HepG2 (cell line): Measurements from ENCODE around the gene RNASE9. TPM values are rescaled to one million over a fixed set of nuclear protein-coding genes. Genes with fewer than 3 reads are reported as not detected.

Experiments used
- ADNP ChIP-seq: sonication (generic); formaldehyde crosslinking; IDR thresholded peaks from 2 replicates; pipeline ENCODE4 v1.4.0; 2020; ENCODE audit warnings: missing genetic modification reagents
- ARNT2 ChIP-seq: sonication (generic); formaldehyde crosslinking; IDR thresholded peaks from 2 replicates; pipeline ENCODE4 v1.8.0; 2022; ENCODE audit warnings: mild to moderate bottlenecking, low read depth, missing genetic modification reagents, moderate library complexity
- ASH2L ChIP-seq: fragments of 300-600, 200-600 bp; sonication (generic); IDR thresholded peaks from 2 replicates; pipeline ENCODE4 v1.7.0; 2017; ENCODE audit warnings: low read depth, mild to moderate bottlenecking, moderate library complexity, mixed read lengths, low read length; ENCODE audit not compliant: insufficient read length
- BORCS8-MEF2B ChIP-seq: sonication (generic); formaldehyde crosslinking; IDR thresholded peaks from 2 replicates; pipeline ENCODE4 v1.8.0; 2022; ENCODE audit warnings: mild to moderate bottlenecking, missing genetic modification reagents
- BRCA1 ChIP-seq: sonication (generic); formaldehyde crosslinking; IDR thresholded peaks from 2 replicates; pipeline ENCODE4 v1.4.0; 2020; ENCODE audit warnings: missing genetic modification reagents
- EHMT2 ChIP-seq: fragments of 200-600 bp; sonication (generic); IDR thresholded peaks from 2 replicates; pipeline ENCODE4 v1.7.0; 2017; ENCODE audit warnings: antibody characterized with exemption, low read depth, low read length, borderline replicate concordance
- HIC2 ChIP-seq: sonication (generic); formaldehyde crosslinking; IDR thresholded peaks from 2 replicates; pipeline ENCODE4 v1.9.0; 2022; ENCODE audit warnings: low read depth, missing genetic modification reagents
- HNRNPLL ChIP-seq: fragments of 200-400 bp; formaldehyde crosslinking; IDR thresholded peaks from 2 replicates; pipeline ENCODE4 v1.6.1; 2017; ENCODE audit warnings: mild to moderate bottlenecking, low read depth, low read length; ENCODE audit not compliant: poor library complexity, severe bottlenecking
- IRF2 ChIP-seq: IDR thresholded peaks from 2 replicates; pipeline ENCODE4 v1.6.1; 2018; ENCODE audit warnings: missing genetic modification reagents, missing compliant biosample characterization
- KDM5B ChIP-seq: sonication (generic); formaldehyde crosslinking; IDR thresholded peaks from 2 replicates; pipeline ENCODE4 v1.4.0; 2020; ENCODE audit warnings: missing genetic modification reagents, mild to moderate bottlenecking, borderline replicate concordance
- MAFG ChIP-seq: sonication (generic); formaldehyde crosslinking; IDR thresholded peaks from 2 replicates; pipeline ENCODE4 v1.5.1; 2020; ENCODE audit warnings: mild to moderate bottlenecking, missing genetic modification reagents
- MED1 ChIP-seq: sonication (generic); formaldehyde crosslinking; IDR thresholded peaks from 2 replicates; pipeline ENCODE4 v1.4.0; 2020; ENCODE audit warnings: missing genetic modification reagents
- NAIF1 ChIP-seq: sonication (generic); formaldehyde crosslinking; IDR thresholded peaks from 2 replicates; pipeline ENCODE4 v1.5.0; 2020; ENCODE audit warnings: mild to moderate bottlenecking, missing genetic modification reagents, borderline replicate concordance
- RFXAP ChIP-seq: sonication (generic); formaldehyde crosslinking; IDR thresholded peaks from 2 replicates; pipeline ENCODE4 v1.4.0; 2020; ENCODE audit warnings: missing genetic modification reagents, borderline replicate concordance
- SMAD9 ChIP-seq: sonication (generic); formaldehyde crosslinking; IDR thresholded peaks from 2 replicates; pipeline ENCODE4 v1.5.1; 2020; ENCODE audit warnings: mild to moderate bottlenecking, missing genetic modification reagents
- SMC3 ChIP-seq: IDR thresholded peaks from 2 replicates; pipeline ENCODE4 v1.6.1; 2011; ENCODE audit warnings: low read length, improper control_type of control experiment
- SPEN ChIP-seq: sonication (generic); formaldehyde crosslinking; IDR thresholded peaks from 2 replicates; pipeline ENCODE4 v1.5.1; 2020; ENCODE audit warnings: low read depth, mild to moderate bottlenecking, missing genetic modification reagents
- TARDBP ChIP-seq: sonication (generic); formaldehyde crosslinking; IDR thresholded peaks from 2 replicates; pipeline ENCODE4 v1.8.0; 2022; ENCODE audit warnings: mild to moderate bottlenecking, missing genetic modification reagents
- XRCC5 ChIP-seq: fragments of 200-400 bp; formaldehyde crosslinking; optimal IDR thresholded peaks from 2 replicates; pipeline ENCODE3; 2017; ENCODE audit warnings: mild to moderate bottlenecking, low read length
- YY1 ChIP-seq: IDR thresholded peaks from 2 replicates; pipeline ENCODE4 v1.6.1; 2011; ENCODE audit warnings: low read length, low read depth, moderate library complexity, mild to moderate bottlenecking; ENCODE audit not compliant: insufficient read depth, insufficient replicate concordance
- ZMYM2 ChIP-seq: sonication (generic); formaldehyde crosslinking; IDR thresholded peaks from 2 replicates; pipeline ENCODE4 v1.8.0; 2022; ENCODE audit warnings: mild to moderate bottlenecking, missing genetic modification reagents
- ZNF180 ChIP-seq: sonication (generic); formaldehyde crosslinking; IDR thresholded peaks from 2 replicates; pipeline ENCODE4 v1.4.0; 2020; ENCODE audit warnings: low read depth, missing genetic modification reagents, borderline replicate concordance
- ZNF331 ChIP-seq: sonication (generic); formaldehyde crosslinking; IDR thresholded peaks from 2 replicates; pipeline ENCODE4 v1.4.0; 2020; ENCODE audit warnings: missing genetic modification reagents
- ZNF460 ChIP-seq: sonication (generic); formaldehyde crosslinking; IDR thresholded peaks from 2 replicates; pipeline ENCODE4 v1.5.1; 2020; ENCODE audit warnings: missing genetic modification reagents, mild to moderate bottlenecking, borderline replicate concordance
- ZNF510 ChIP-seq: sonication (generic); formaldehyde crosslinking; IDR thresholded peaks from 2 replicates; pipeline ENCODE4 v1.4.0; 2020; ENCODE audit warnings: low read depth, mild to moderate bottlenecking, missing genetic modification reagents
- ZNF567 ChIP-seq: sonication (generic); formaldehyde crosslinking; IDR thresholded peaks from 2 replicates; pipeline ENCODE4 v1.8.1; 2023; ENCODE audit warnings: mild to moderate bottlenecking, missing genetic modification reagents, borderline replicate concordance
- ZNF660 ChIP-seq: sonication (generic); formaldehyde crosslinking; IDR thresholded peaks from 2 replicates; pipeline ENCODE4 v1.5.1; 2020; ENCODE audit warnings: mild to moderate bottlenecking, low read depth, missing genetic modification reagents, borderline replicate concordance
- ZNF670 ChIP-seq: sonication (generic); formaldehyde crosslinking; IDR thresholded peaks from 2 replicates; pipeline ENCODE4 v1.8.0; 2022; ENCODE audit warnings: mild to moderate bottlenecking, missing genetic modification reagents, borderline replicate concordance
- ZNF75D ChIP-seq: sonication (generic); formaldehyde crosslinking; IDR thresholded peaks from 2 replicates; pipeline ENCODE4 v1.8.1; 2023; ENCODE audit warnings: missing genetic modification reagents, mild to moderate bottlenecking, borderline replicate concordance
- ZNF790 ChIP-seq: sonication (generic); formaldehyde crosslinking; IDR thresholded peaks from 2 replicates; pipeline ENCODE4 v1.8.0; 2022; ENCODE audit warnings: missing genetic modification reagents, mild to moderate bottlenecking, borderline replicate concordance
- ZSCAN29 ChIP-seq: sonication (generic); formaldehyde crosslinking; conservative IDR thresholded peaks from 2 replicates; pipeline ENCODE4 v1.4.0; 2020; ENCODE audit warnings: mild to moderate bottlenecking, missing genetic modification reagents
- polyA plus RNA-seq, 8 experiments: library from polyadenylated mRNA; depleted of rRNA in 3 of 8; stranded (reverse) in 7 of 8; unstranded in 1 of 8; fragments of >200 nt; fragmentation: Illumina TruSeq in 4 of 8; extraction: Trizol in 4 of 8; gene quantifications; 2 replicates each; pipeline versions ENCODE4 v1.2.1 to v1.2.3, GENCODE V29; 2011 to 2016; ENCODE audit warnings: low read depth in 4 of 8, missing spikeins in 1 of 8, mixed read lengths in 1 of 8; ENCODE audit not compliant: insufficient read depth in 1 of 8
- total RNA-seq, 5 experiments: library from RNA; depleted of rRNA; stranded (reverse); fragments of >200 nt; fragmentation: Illumina TruSeq; extraction: Trizol; gene quantifications; 2 replicates each; pipeline ENCODE4 v1.2.3, GENCODE V29; 2016; ENCODE audit warnings: low read depth in 1 of 5

The RNASE9 gene
- total and polyA plus RNA-seq, 2 of the 13 experiments (the other 11 are each of a cell fraction or from before 2014, with no cell fraction given), result not detected

GRCh38 chr14:20606190-20606901, 45.5 kb upstream of the RNASE9 start (continued):
- no peak for TF ChIP-seq ZNF790 (CRISPR knock-in tag)
- TF ChIP-seq MED1 (CRISPR knock-in tag), result peak; percentile 67
- no peak; the same call in 1 of the 2 replicates for TF ChIP-seq KDM5B
- TF ChIP-seq IRF2 (CRISPR knock-in tag), result no peak
- TF ChIP-seq ZSCAN29 (CRISPR knock-in tag), result no peak
- peak; percentile 82; the same call in 1 of the 2 replicates for TF ChIP-seq BRCA1 (CRISPR knock-in tag)
- peak; percentile 55 for TF ChIP-seq SPEN (CRISPR knock-in tag)
- 0 out of 2 replicates have a peak, but pooled peaks have one; percentile 30 for TF ChIP-seq ARNT2 (CRISPR knock-in tag)
- TF ChIP-seq EHMT2, result peak; percentile 93
- TF ChIP-seq ZNF460 (CRISPR knock-in tag), result peak; percentile 80
- TF ChIP-seq ZNF75D (CRISPR knock-in tag), result no peak
- no peak for TF ChIP-seq MAFG (CRISPR knock-in tag)
- TF ChIP-seq ZNF510 (CRISPR knock-in tag), result no peak
- no peak for TF ChIP-seq ZNF180 (CRISPR knock-in tag)
- no peak for TF ChIP-seq ZNF567
- no peak for TF ChIP-seq HIC2 (CRISPR knock-in tag)
- TF ChIP-seq SMC3, result peak; percentile 91
- peak; percentile 45; the same call in 1 of the 2 replicates for TF ChIP-seq TARDBP
- no peak for TF ChIP-seq HNRNPLL
- TF ChIP-seq ZMYM2 (CRISPR knock-in tag), result peak; percentile 93; the same call in 1 of the 2 replicates
- 0 out of 2 replicates have a peak, but pooled peaks have one; percentile 37 for TF ChIP-seq SMAD9 (CRISPR knock-in tag)
- TF ChIP-seq RFXAP (CRISPR knock-in tag), result 0 out of 2 replicates have a peak, but pooled peaks have one; percentile 29
- TF ChIP-seq BORCS8-MEF2B (CRISPR knock-in tag), result peak; percentile 47; the same call in 1 of the 2 replicates
- peak; percentile 50 for TF ChIP-seq XRCC5
- TF ChIP-seq ZNF331, result peak; percentile 70; the same call in 1 of the 2 replicates
- TF ChIP-seq ASH2L, result peak; percentile 52
- no peak for TF ChIP-seq NAIF1 (CRISPR knock-in tag)
- no peak for TF ChIP-seq ZNF670 (CRISPR knock-in tag)
- peak; percentile 17 for TF ChIP-seq YY1
- TF ChIP-seq ZNF660, result no peak
- 0 out of 2 replicates have a peak, but pooled peaks have one; percentile 38 for TF ChIP-seq ADNP (CRISPR knock-in tag)
